GM12891 (cell line): ENCODE data around the gene HTT-AS.

ENCODE experiments used
- PAX5 ChIP-seq: IDR thresholded peaks from 2 replicates; pipeline ENCODE4 v1.6.1; 2011; ENCODE audit warnings: low read length, moderate library complexity, mild to moderate bottlenecking; ENCODE audit not compliant: insufficient read depth, severe bottlenecking
- POLR2A ChIP-seq: IDR thresholded peaks from 2 replicates; pipeline ENCODE4 v1.6.1; 2011; ENCODE audit warnings: low read depth, low read length, control low read depth
- POLR2AphosphoS5 ChIP-seq: IDR thresholded peaks from 2 replicates; pipeline ENCODE4 v1.6.1; 2011; ENCODE audit warnings: low read depth, low read length, control low read depth
- POU2F2 ChIP-seq: IDR thresholded peaks from 2 replicates; pipeline ENCODE4 v1.6.1; 2011; ENCODE audit warnings: low read depth, mild to moderate bottlenecking, control low read depth, low read length, moderate library complexity
- SPI1 ChIP-seq: IDR thresholded peaks from 2 replicates; pipeline ENCODE4 v1.6.1; 2011; ENCODE audit warnings: low read depth, low read length, control low read depth
- TAF1 ChIP-seq: IDR thresholded peaks from 2 replicates; pipeline ENCODE4 v1.6.1; 2011; ENCODE audit warnings: low read depth, low read length, control low read depth

DNA sequence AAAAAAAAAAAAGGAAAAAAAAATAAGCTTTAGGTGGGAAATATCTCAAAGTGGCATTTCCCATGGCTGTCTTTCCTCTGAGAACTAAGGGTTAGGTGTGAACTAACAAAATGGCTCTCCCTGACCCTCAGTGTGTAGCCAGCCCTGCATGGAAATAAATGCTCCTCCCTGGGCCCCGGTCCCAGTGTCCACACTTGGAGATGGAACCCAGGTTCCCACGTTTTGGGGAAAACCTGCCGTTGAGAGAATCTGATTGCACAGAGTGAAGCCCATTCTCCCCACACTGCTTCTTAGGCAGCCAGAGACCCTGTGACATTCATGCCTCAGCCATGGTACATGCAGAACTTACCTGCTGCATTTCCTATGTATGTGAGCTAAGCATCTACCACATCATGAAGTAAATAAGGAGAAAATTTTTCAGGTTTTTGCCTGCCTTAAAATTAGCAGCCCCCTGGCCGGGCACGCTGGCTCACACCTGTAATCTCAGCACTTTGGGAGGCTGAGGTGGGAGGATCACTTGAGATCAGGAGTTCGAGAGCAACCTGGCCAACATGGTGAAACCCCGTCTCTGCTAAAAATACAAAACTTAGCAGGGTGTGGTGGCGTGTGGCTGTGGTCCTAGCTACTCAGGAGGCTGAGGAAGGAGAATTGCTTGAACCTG lies 34.5 kb downstream of the HTT-AS start:
- TF ChIP-seq POU2F2 (no peak), POLR2A (no peak), TAF1 (no peak), POLR2AphosphoS5 (no peak), PAX5 (no peak), SPI1 (no peak)
